Neural progenitor cell (in vitro differentiated cells): ENCODE results near the gene RNF146. TPM values are rescaled to one million over a fixed set of nuclear protein-coding genes. Genes with fewer than 3 reads are reported as not detected.

Experiments
- DNase-seq: peaks from one replicate; pipeline ENCODE4 v3.0.0-alpha.2; 2016; ENCODE audit warnings: low spot score
- H2AFZ ChIP-seq: fragments of 200-600 bp; sonication (generic); replicated peaks from 2 replicates; pipeline ENCODE4 v1.6.1; 2016; ENCODE audit warnings: antibody characterized with exemption
- H3F3A ChIP-seq: fragments of 200-600 bp; sonication (generic); 2 replicates; pipeline ENCODE4 v1.6.1; 2016; ENCODE audit warnings: antibody characterized with exemption, low read depth
- H3K27ac ChIP-seq: fragments of 200-600 bp; sonication (generic); 2 replicates; pipeline ENCODE4 v1.5.1; 2016; ENCODE audit warnings: mild to moderate bottlenecking
- H3K27me3 ChIP-seq: fragments of 200-600 bp; sonication (generic); 2 replicates; pipeline ENCODE4 v1.6.1; 2016; ENCODE audit warnings: mild to moderate bottlenecking, moderate library complexity
- H3K36me3 ChIP-seq: fragments of 200-600 bp; sonication (generic); 2 replicates; pipeline ENCODE4 v1.5.1; 2016
- H3K4me1 ChIP-seq: fragments of 200-600 bp; sonication (generic); 2 replicates; pipeline ENCODE4 v1.6.1; 2016; ENCODE audit warnings: mixed run types
- H3K4me2 ChIP-seq: fragments of 200-600 bp; sonication (generic); 2 replicates; pipeline ENCODE4 v1.6.1; 2016
- H3K4me3 ChIP-seq: fragments of 200-600 bp; sonication (generic); 2 replicates; pipeline ENCODE4 v1.5.1; 2016
- H3K79me2 ChIP-seq: fragments of 200-600 bp; sonication (generic); 2 replicates; pipeline ENCODE4 v1.6.1; 2016; ENCODE audit warnings: low read depth
- H3K9ac ChIP-seq: fragments of 200-600 bp; sonication (generic); 2 replicates; pipeline ENCODE4 v1.6.1; 2016
- H3K9me3 ChIP-seq: fragments of 200-600 bp; sonication (generic); 2 replicates; pipeline ENCODE4 v1.5.1; 2016; ENCODE audit warnings: low read depth
- H4K20me1 ChIP-seq: fragments of 200-600 bp; sonication (generic); 2 replicates; pipeline ENCODE4 v1.6.1; 2016; ENCODE audit warnings: low read depth
- H3K27ac Mint-ChIP-seq: 3 replicates; pipeline ENCODE4 v1.8.0; 2021; ENCODE audit warnings: mixed read lengths
- H3K27me3 Mint-ChIP-seq: 2 replicates; pipeline ENCODE4 v1.8.0; 2022; ENCODE audit warnings: low read depth, mild to moderate bottlenecking, inconsistent platforms, moderate library complexity, mixed read lengths; ENCODE audit not compliant: insufficient read depth
- H3K36me3 Mint-ChIP-seq: 3 replicates; pipeline ENCODE4 v1.8.0; 2021; ENCODE audit warnings: mixed read lengths
- H3K4me1 Mint-ChIP-seq: 3 replicates; pipeline ENCODE4 v1.8.0; 2021; ENCODE audit warnings: mixed read lengths
- H3K4me3 Mint-ChIP-seq: 3 replicates; pipeline ENCODE4 v1.8.0; 2021; ENCODE audit warnings: mild to moderate bottlenecking, moderate library complexity, mixed read lengths
- H3K9me3 Mint-ChIP-seq: 3 replicates; pipeline ENCODE4 v1.8.0; 2020; ENCODE audit warnings: mixed read lengths
- EZH2 ChIP-seq: fragments of 200-600 bp; sonication (generic); IDR thresholded peaks from 2 replicates; pipeline ENCODE4 v1.6.1; 2017; ENCODE audit warnings: antibody characterized with exemption, mild to moderate bottlenecking, moderate library complexity
- EZH2phosphoT487 ChIP-seq: fragments of 200-600 bp; sonication (generic); IDR thresholded peaks from 2 replicates; pipeline ENCODE4 v1.6.1; 2017; ENCODE audit warnings: antibody characterized with exemption
- total RNA-seq: library from RNA; depleted of rRNA; stranded (reverse); fragments of >200 nt; gene quantifications from 2 replicates; pipeline ENCODE4 v1.2.3, GENCODE V29; 2015; ENCODE audit warnings: low replicate concordance
- TF ChIP-seq, protein P1 (sequence below): fragments of 200-600 bp; sonication (generic); IDR thresholded peaks from 2 replicates; pipeline ENCODE4 v1.5.1; 2017; ENCODE audit warnings: antibody characterized with exemption, mild to moderate bottlenecking

The RNF146 gene
- total RNA-seq, 1 donor from 2014 or later = 115 TPM

- Histone ChIP-seq H3K9me3 (peaks cover 6% of the 10 kb centered on the region), H3K79me2 (peaks cover 32% of the 10 kb centered on the region), H3K4me1 (no peaks in the 10 kb centered on the region), H3F3A (no peaks in the 10 kb centered on the region), H3K27me3 (no peaks in the 10 kb centered on the region), H3K36me3 (peaks cover 11% of the 10 kb centered on the region), H3K4me3 (no peak overlapping the region), H4K20me1 (peaks cover 9% of the 10 kb centered on the region), H2AFZ (no peak overlapping the region), H3K4me2 (no peak overlapping the region), H3K27ac (no peak overlapping the region), H3K9ac (no peak overlapping the region)
- no peaks in the 10 kb centered on the region for H3K4me1 Mint-ChIP-seq
- DNase-seq = no peak
- no peak overlapping the region for H3K27ac Mint-ChIP-seq
- peaks cover 52% of the 10 kb centered on the region for H3K36me3 Mint-ChIP-seq
- H3K4me3 Mint-ChIP-seq = no peak overlapping the region
- TF ChIP-seq EZH2 = no peak
- TF ChIP-seq, protein P1, sequence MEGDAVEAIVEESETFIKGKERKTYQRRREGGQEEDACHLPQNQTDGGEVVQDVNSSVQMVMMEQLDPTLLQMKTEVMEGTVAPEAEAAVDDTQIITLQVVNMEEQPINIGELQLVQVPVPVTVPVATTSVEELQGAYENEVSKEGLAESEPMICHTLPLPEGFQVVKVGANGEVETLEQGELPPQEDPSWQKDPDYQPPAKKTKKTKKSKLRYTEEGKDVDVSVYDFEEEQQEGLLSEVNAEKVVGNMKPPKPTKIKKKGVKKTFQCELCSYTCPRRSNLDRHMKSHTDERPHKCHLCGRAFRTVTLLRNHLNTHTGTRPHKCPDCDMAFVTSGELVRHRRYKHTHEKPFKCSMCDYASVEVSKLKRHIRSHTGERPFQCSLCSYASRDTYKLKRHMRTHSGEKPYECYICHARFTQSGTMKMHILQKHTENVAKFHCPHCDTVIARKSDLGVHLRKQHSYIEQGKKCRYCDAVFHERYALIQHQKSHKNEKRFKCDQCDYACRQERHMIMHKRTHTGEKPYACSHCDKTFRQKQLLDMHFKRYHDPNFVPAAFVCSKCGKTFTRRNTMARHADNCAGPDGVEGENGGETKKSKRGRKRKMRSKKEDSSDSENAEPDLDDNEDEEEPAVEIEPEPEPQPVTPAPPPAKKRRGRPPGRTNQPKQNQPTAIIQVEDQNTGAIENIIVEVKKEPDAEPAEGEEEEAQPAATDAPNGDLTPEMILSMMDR = no peak
- TF ChIP-seq EZH2phosphoT487 = no peak
- peaks cover 31% of the 10 kb centered on the region for H3K9me3 Mint-ChIP-seq
- H3K27me3 Mint-ChIP-seq = no peaks in the 10 kb centered on the region
These were observed 39.1 kb downstream of the RNF146 start for GRCh38 chr6:127305741-127306140.

DNA sequence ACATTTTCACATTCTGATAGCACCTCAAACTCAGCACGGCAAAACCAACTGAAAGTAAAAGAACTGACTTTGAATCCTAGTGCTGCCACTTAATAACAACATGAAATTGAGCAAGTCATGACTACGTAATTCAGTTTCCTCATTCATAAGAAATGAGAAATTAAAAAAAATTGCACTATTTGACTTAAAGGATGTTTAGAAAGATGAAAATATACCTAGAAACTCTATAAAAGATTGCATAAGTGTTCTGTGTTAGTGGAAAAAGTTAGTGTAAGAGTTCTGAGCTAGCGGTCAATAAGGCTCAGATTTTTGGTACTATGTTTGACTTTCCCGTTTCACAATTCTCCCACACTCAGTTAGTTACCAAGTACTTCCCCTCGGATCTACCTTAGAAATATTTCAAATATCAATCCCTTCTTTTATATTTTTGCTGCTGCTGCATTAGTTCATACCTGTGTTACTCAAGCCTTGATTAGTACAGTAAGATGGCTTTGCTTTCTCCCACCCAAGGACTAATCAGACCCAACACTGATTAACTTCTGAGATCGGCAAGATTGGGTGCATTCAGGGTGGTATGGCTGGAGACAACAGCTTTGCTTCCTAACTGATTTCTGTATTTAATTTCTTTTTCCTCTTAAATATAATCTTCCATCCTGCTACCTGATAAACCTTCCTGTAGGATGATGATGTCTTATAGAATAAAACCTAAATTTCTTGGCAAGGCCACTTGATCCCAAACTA lies 50.9 kb downstream of the RNF146 start:
- Mint-ChIP-seq H3K27me3 (no peaks in the 10 kb centered on the region), H3K4me3 (no peak overlapping the region), H3K27ac (no peak overlapping the region), H3K4me1 (no peaks in the 10 kb centered on the region), H3K36me3 (peaks cover 12% of the 10 kb centered on the region), H3K9me3 (no peaks in the 10 kb centered on the region)
- no peak for DNase-seq
- Histone ChIP-seq H3K36me3 (peaks cover 27% of the 10 kb centered on the region), H2AFZ (no peak overlapping the region), H3K9ac (no peak overlapping the region), H3K4me1 (no peaks in the 10 kb centered on the region), H3K79me2 (no peaks in the 10 kb centered on the region), H3K4me2 (no peak overlapping the region), H3K9me3 (no peaks in the 10 kb centered on the region), H3K27ac (no peak overlapping the region), H3K4me3 (no peak overlapping the region), H4K20me1 (peaks cover 7% of the 10 kb centered on the region), H3K27me3 (no peaks in the 10 kb centered on the region), H3F3A (peaks cover 3% of the 10 kb centered on the region)
- TF ChIP-seq EZH2 (no peak), EZH2phosphoT487 (no peak)
- TF ChIP-seq, protein P1 = no peak

DNA sequence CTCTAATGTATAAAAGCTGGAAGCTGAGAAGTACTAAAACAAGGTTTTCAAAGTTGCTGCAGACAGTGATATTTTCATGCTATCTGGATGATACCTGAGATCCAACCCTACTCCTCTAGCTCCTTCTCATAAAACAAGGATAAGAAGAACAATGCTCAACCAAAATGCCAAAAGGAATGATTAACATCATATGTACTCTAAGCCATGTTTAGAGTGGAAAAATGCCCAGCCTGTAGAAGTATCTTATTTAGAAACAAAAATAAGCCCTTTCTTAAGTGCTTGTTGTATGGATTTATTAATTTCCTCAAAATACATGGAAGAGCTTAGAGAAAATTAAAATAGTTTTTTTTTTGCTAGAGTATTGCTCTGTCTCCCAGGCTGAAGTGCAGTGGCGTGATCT lies 53.0 kb downstream of the RNF146 start:
- H3K4me1 Mint-ChIP-seq = no peaks in the 10 kb centered on the region
- H4K20me1 ChIP-seq = peaks cover 7% of the 10 kb centered on the region
- no peaks in the 10 kb centered on the region for H3K27me3 ChIP-seq
- H3K9me3 Mint-ChIP-seq = no peaks in the 10 kb centered on the region
- no peaks in the 10 kb centered on the region for H3K27me3 Mint-ChIP-seq
- no peak overlapping the region for H3K4me3 ChIP-seq
- H3K9ac ChIP-seq = no peak overlapping the region
- H3K27ac Mint-ChIP-seq = no peak overlapping the region
- no peaks in the 10 kb centered on the region for H3K4me1 ChIP-seq
- no peak overlapping the region for H3K27ac ChIP-seq
- peaks cover 5% of the 10 kb centered on the region for H3K36me3 Mint-ChIP-seq
- peaks cover 17% of the 10 kb centered on the region for H3K36me3 ChIP-seq
- no peak overlapping the region for H3K4me2 ChIP-seq
- H3F3A ChIP-seq = peaks cover 3% of the 10 kb centered on the region
- H3K4me3 Mint-ChIP-seq = no peak overlapping the region
- TF ChIP-seq EZH2phosphoT487 (no peak), EZH2 (no peak)
- TF ChIP-seq, protein P1 = no peak
- no peak overlapping the region for H2AFZ ChIP-seq
- no peaks in the 10 kb centered on the region for H3K9me3 ChIP-seq
- H3K79me2 ChIP-seq = no peaks in the 10 kb centered on the region
- DNase-seq = no peak
